ENCODE results near the gene COL6A1.
"Not testable (repeated sequence)": the region's sequence is repeated elsewhere in the genome, so short reads cannot be mapped to it uniquely, and the experiment has no call there.

The COL6A1 gene

GRCh38 chr21:46029186-46029924 is 47.8 kb downstream of the COL6A1 start:
- DNase-seq: no peak

GRCh38 chr21:46031484-46031883 is 49.9 kb downstream of the COL6A1 start:
- no peak for DNase-seq

DNA sequence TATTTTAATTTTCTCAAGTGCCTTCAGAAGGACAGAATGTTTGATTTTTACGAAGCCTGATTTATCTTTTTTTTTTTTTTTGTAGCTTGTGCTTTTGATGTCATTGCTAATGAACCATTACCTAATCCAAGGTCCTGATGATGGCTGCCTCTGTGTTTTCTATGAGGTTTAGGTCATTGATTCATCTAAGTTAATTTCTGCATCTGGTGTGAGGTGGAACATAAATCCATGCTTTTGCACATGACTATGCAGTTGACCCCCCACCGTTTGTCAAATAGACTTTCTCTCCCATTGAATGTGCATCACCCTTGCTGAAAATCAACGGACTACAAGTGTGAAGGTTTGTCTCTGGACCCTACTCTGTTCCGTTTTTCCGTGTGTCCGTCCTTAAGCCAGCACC is 50.5 kb downstream of the COL6A1 start:
- no peak for DNase-seq

DNA sequence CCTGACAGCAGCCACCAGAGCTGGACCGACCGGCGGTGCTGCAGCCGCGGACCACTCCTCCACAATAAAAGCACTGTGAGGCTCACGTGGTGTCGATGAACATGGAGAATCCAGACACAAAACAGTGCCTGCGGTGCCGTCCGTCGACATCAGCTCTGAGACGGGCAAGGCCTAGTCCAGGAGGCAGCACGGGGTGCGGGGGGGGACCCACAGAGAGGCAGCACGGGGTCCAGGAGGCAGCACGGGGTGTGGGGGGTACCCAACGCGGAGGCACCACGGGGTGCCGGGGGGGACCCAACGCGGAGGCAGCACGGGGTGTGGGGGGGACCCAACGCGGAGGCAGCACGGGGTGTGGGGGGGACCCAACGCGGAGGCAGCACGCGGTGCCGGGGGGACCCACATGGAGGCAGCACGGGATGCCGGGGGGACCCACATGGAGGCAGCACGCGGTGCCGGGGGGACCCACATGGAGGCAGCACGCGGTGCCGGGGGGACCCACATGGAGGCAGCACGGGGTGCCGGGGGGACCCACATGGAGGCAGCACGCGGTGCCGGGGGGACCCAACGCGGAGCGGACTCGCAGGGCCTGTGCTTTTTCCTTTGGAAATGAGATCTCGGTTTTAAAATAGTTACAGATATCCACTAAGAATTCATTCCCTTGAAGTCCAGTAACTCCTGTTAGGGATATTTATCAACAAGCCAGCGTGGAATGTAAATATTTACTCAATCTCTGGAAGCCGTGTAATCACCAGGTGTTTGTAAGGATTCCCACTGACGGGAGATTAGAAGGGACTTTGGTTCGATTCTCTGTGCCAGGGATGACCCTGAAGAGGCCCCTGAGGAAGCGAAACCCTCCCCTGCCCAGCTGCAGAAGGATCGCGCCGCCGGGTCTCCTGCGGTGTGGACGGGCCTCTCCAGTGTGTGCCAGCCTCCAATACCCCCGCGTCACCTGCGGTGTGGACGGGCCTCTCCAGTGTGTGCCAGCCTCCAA is 52.1 kb downstream of the COL6A1 start:
- no peak for DNase-seq

DNA sequence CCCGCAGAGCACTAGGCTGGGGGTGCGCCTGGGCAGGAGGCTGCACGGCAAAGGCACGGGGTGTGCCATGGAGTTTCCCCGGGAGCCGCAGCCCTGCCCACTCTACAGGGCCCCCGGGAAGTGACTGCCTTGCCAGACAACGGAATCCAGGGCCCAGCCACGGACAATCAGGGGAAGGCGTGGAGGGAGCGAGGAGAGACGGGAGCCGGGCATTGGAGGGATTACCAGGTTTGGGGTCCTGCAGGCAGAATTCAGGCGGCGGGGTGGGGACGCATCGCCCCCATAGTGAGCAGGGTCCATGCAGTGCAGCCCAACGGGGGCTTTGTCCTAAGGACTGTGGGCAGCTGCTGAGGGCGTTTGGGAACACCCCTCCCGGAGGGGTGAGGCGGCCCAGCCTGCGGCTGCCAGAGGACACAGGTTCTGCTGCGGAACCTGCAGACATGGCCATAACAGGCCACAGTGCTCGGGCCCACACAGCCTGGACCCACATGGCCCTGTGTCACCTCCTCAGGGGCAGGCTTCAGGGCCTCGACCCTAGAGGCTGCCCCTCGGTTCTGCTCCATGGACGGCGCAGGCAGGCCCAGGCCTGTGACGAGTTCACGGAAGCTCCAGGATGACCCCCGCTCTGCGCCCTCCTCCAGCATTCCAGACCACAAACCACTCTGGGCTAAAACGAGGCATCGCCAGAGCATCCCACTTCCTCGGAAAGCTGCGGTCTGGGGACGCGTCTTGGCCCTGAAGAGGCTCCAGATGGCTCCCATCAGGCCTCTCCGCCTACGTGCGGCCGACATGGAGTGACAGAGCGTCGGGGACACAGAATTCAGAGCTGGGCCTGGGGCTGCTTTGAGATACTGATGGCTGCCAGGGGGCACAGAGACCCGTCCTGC is 54.5 kb downstream of the COL6A1 start:
- DNase-seq: no peak

DNA sequence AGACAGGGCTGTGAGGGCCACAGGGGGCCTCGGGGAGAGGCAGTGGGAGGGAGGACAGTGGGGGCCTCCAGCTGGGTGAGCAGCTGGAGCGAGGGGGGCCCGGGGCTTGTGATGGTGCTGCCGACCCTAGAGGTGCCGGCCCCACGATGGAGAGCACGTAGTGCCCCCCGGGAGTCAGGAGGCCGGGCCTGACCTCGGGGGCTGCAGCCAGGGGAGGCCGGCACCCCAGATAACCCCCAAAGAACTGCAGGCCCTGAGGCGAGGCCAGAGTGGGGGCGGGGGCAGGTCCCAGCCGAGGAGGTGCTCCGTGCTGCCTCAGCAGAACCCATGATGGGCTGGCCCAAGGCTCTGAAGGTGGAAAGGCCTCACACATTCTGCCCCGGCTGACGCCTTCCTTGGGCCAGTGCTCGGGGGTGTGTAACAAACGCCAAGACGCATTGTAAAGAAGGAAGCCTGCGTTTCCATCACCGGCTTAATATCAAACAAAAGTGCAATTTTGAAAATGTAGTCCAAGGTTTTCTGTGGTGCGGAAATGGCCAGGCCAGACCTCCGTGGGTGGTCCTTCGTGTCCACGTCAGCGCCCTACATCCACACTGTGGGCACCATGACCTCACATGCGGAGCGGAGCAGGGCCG is 55.2 kb downstream of the COL6A1 start:
- DNase-seq: no peak

DNA sequence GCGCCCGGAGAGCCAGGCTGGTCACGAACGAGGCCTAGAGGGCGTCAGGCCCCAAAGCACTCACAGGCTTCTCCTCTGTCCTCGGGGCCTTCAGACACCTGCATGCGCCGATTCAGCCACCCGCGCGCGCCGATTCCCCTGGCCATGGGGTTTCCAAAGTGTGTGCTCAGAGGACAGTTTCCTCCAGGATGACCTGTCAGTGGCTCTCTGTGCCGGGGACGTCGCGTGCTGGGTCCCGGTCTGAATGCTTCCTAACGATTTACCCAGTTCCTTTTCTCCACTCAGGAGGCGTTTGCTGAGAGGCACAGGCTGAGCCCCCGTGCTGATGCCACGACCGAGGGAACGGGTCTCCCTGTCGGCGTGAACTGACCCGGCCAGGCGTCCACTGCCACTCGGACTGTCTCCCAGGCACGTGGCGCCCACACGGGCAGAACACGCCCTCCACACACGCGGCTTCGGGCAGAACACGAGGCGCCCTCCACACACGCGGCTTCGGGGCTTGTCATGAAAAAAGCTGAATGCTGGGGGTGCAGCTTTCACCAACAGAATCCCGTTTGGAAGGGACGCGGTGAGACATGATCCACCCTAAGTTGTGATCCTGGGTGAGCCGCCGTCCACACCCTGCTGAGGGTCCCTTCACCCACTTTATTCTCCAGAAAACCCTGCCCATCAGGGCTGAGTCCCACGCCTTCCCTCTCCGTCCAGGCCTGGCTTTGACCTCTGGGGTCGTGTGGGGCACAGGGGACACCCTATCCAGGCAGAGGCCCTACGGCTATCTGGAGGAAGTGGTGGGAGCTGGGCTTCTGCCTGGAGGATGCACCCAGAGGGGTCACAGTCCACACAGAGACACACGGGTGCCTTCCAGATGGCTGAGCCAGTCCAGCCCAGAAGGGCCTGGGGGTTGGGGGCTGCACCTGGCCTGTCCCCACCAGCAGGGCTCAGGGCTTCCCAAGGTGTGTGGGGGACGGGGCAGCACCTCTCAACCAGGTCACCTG is 56.1 kb downstream of the COL6A1 start:
- DNase-seq: no peak

DNA sequence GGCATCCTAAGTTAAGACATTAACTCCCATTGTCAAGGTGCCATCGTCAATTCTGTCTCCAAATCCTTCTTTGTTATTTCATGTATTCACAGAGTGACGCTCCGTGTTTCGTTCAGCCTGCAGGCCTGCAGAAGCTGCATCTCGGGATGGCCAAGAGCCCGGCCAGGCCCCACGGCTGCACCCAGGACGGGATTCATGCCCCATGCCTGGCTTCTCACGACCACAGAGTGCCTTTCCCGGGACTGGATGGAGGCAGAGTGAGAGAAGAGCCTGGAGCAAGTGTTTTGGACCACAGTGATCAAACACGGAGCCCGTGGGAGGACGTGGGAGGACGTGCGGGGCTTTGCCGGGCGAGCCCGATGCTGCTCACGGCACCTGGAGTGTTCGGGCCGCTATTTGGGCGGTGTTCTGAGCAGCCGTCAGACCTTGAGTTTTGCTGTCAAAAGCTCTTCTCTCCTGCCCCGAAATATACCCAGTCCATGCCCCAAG is 56.8 kb downstream of the COL6A1 start:
- DNase-seq: no peak

- DNase-seq: no peak
These were observed 57.4 kb downstream of the COL6A1 start for GRCh38 chr21:46038871-46039397.

DNA sequence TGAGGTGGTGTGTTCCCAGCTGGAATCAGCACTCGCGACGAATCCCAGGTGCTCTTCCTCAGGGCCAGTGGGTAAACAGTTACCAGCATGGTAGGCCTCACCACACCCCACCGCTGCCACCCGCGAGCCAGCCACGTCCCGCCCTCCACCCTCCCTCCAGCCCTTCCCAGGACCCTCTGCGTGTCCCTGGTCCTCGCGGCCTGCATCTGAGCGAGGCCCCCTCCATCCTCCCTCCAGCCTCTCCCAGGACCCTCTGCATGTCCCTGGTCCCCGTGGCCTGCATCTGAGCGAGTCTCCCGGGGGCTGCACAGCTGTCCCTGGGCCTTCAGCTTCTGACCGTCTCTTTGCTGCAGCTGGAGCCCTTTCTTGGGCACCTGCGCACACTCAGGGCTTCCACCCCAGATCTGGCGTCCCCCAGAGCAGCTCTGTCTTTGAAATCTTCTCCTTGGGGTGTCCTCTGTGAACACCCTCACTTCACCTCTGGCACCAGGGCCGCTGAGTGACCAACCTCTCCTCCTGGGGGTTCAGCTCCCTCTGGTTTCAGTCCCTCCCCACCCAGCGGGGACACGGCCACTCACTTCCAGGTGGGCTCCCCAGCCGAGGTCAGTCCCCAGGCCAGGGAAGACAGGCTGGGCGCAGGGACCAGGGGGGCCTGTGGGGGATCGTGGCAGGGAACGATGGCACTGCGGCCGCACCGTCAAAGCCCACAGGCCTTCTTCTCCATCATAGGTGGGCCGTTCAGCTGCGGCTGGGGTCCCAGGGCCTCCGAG is 58.5 kb downstream of the COL6A1 start:
- no peak for DNase-seq

- no peak for DNase-seq
These were observed 59.1 kb downstream of the COL6A1 start for GRCh38 chr21:46040707-46041106.

GRCh38 chr21:46041183-46041582 is 59.6 kb downstream of the COL6A1 start:
- DNase-seq: no peak

GRCh38 chr21:46045154-46045553 is 63.6 kb downstream of the COL6A1 start:
- DNase-seq: no peak

GRCh38 chr21:46046471-46046870 is 64.9 kb downstream of the COL6A1 start:
- DNase-seq: no peak

DNA sequence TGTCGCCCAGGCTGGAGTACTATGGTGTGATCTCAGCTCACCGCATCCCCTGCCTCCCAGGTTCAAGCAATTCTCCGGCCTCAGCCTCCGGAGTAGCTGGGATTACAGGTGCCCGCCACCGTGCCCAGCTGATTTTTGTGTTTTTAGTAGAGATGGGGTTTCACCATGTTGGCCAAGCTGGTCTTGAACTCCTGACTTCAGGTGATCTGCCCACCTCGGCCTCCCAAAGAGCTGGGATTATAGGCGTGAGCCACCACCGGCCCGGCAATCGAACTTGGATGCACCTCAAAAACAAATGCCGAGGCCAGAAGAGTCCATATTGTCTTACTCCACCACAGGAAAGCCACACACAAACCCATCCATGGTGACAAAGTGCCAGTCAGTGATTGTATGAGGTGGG is 65.3 kb downstream of the COL6A1 start:
- DNase-seq: not testable (repeated sequence)

- DNase-seq: no peak
These were observed 67.6 kb downstream of the COL6A1 start for GRCh38 chr21:46048926-46049889.

- DNase-seq: no peak
These were observed 68.5 kb downstream of the COL6A1 start for GRCh38 chr21:46049890-46050667.
